Stomach (tissue), 9 donors: ENCODE data around the gene WNT3. TPM values are rescaled to one million over a fixed set of nuclear protein-coding genes. Genes with fewer than 3 reads are reported as not detected.
"Not testable (repeated sequence)": the region's sequence is repeated elsewhere in the genome, so short reads cannot be mapped to it uniquely, and the experiment has no call there.

Experiments used
- DNase-seq, 2 donors: peaks; one replicate each; pipeline versions ENCODE4 v3.0.0 to v3.0.0-alpha.2; 2013 to 2019
- H3K27ac ChIP-seq, 5 donors: fragments of 200-600 bp in 4 of 5; sonication (generic) in 4 of 5; one replicate each; pipeline ENCODE4 v1.5.1; 2013 to 2019; ENCODE audit warnings: mild to moderate bottlenecking in 1 of 5, moderate library complexity in 1 of 5
- H3K27me3 ChIP-seq, 3 donors: fragments of 200-600 bp; sonication (generic); one replicate each; pipeline ENCODE4 v1.5.1; 2017 to 2019; ENCODE audit warnings: mixed run types in 1 of 3
- H3K36me3 ChIP-seq, 4 donors: fragments of 200-600 bp; sonication (generic); 1 replicate in 3 of 4; 2 replicates in 1 of 4; pipeline ENCODE4 v1.5.1; 2016 to 2019
- H3K4me1 ChIP-seq, 4 donors: fragments of 200-600 bp; sonication (generic); one replicate each; pipeline ENCODE4 v1.5.1; 2016 to 2019
- H3K4me3 ChIP-seq, 4 donors: fragments of 200-600 bp; sonication (generic) in 3 of 4; one replicate each; pipeline ENCODE4 v1.5.1; 2016 to 2019; ENCODE audit warnings: mild to moderate bottlenecking in 1 of 4
- H3K9me3 ChIP-seq, 4 donors: fragments of 200-600 bp; sonication (generic); one replicate each; pipeline ENCODE4 v1.5.1; 2016 to 2019
- CTCF ChIP-seq, 7 experiments: fragments of 450-650 bp in 4 of 7; fragments of 200-600 bp in 3 of 7; sonication (generic) in 3 of 7; IDR thresholded peaks; one replicate each; pipeline ENCODE4 v1.5.1; 2016 to 2019; ENCODE audit warnings: antibody characterized with exemption in 7 of 7, control low read depth in 2 of 7, mild to moderate bottlenecking in 1 of 7
- EP300 ChIP-seq: sonication (generic); formaldehyde crosslinking; IDR thresholded peaks from one replicate; pipeline ENCODE4 v1.6.1; 2017; ENCODE audit warnings: antibody characterized with exemption
- POLR2A ChIP-seq, 4 donors: fragments of 450-650 bp; IDR thresholded peaks; one replicate each; pipeline ENCODE4 v1.6.1; 2016; ENCODE audit warnings: antibody characterized with exemption in 4 of 4, control low read depth in 2 of 4, mild to moderate bottlenecking in 1 of 4, moderate library complexity in 1 of 4
- POLR2AphosphoS5 ChIP-seq, 3 donors: sonication (generic); formaldehyde crosslinking; IDR thresholded peaks; one replicate each; pipeline ENCODE4 v1.6.1; 2016; ENCODE audit warnings: antibody characterized with exemption in 3 of 3
- WGBS, 5 donors: extraction: QIAGEN DNeasy Blood & Tissue Kit in 3 of 5; methylation state at CpG; one replicate each; pipeline versions ENCODE4 v1.1.5 to v1.1.7; 2013 to 2018; 5-methylcytosine and 5-hydroxymethylcytosine counted together
- intact Hi-C: fragments of 100-400 bp; cut with DNase I; formaldehyde crosslinking; loops from one replicate; pipeline ENCODE4 v1.15.1; 2023; ENCODE audit warnings: low total_unique reads
- polyA plus RNA-seq, 3 donors: library from polyadenylated mRNA; stranded (reverse); fragments of 200-250 nt; gene quantifications; one replicate each; pipeline ENCODE4 v1.2.3, GENCODE V29; 2013
- total RNA-seq, 5 donors: library from RNA; depleted of rRNA; stranded (reverse); fragments of >200 nt; gene quantifications; one replicate each; pipeline versions ENCODE4 v1.1.0 to v1.2.3, GENCODE V29; 2014 to 2016
- donor health status: healthy with polysubstance abuse.
- donor health status: Bipolar disorder and iron deficiency.
- donor health status: healthy.

Gene WNT3
- total and polyA plus RNA-seq, 8 donors, result 0.14 to 0.73 (median 0.34) TPM; not detected in 2

DNA sequence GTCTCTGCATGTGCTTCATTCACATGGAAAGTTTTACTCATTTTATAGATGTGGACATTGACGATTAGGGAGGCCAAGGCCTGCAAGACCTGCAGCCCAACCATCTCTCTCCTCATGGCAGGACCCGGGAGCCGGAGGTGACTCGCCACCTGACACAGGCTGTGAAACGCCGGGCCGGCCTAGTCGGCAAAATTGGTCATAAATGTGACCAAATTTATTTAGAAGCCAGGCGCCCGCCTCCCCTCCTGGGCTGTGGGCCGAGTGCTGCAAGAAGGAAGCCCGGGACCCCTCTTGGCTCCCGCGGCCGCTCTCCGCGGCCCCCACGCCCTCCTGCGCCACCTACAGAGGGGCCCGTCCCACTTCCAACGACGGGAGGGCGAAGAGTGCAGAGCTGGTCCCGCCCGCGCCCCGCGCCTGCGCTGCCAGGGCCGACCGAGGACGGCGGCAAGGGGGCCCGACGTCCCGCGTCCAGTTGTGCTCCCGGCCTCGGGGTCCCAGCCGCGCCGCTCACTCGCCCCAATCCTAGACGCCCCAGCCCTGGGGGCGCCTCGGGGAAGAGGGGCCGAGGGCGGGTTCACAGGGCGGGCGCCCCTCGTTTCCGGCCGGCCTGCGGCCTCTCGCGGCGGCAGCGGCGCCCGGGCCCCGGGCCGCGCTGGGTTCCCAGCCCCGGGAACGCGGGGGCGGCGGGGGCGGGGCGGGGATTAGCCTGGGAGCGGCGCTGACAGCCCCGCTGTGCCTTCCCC, 47.5 kb downstream of the WNT3 start:
- Histone ChIP-seq H3K4me3 (peak overlapping the region; percentile 45 to 59 (median 54)), H3K4me1 (peaks cover 13 to 31% (median 22%) of the 10 kb centered on the region in 4 donors), H3K36me3 (no peaks in the 10 kb centered on the region), H3K9me3 (no peaks in the 10 kb centered on the region), H3K27me3 (peaks cover 0 to 59% (median 6%) of the 10 kb centered on the region in 3 donors), H3K27ac (peak overlapping the region in 3 of 5 donors; percentile 36 to 80 (median 57))
- DNase-seq, result peak; percentile 42 to 83
- intact Hi-C loops, result no loop called here
- TF ChIP-seq CTCF (IDR thresholded peaks at IDR 0.05), result peak in 1 of 7 experiments; percentile 7
- TF ChIP-seq POLR2A (IDR thresholded peaks at IDR 0.05), result no peak
- WGBS, 5 donors, result 2 to 7% (median 5%) methylated on average over 15 to 73 of the region's 73 CpGs

- Histone ChIP-seq H3K27ac (no peak overlapping the region), H3K4me1 (peaks cover 14 to 33% (median 22%) of the 10 kb centered on the region in 4 donors), H3K9me3 (no peaks in the 10 kb centered on the region), H3K4me3 (peak overlapping the region in 2 of 4 donors; percentile 53 to 59), H3K36me3 (no peaks in the 10 kb centered on the region), H3K27me3 (peaks cover 0 to 56% (median 6%) of the 10 kb centered on the region in 3 donors)
- 71 to 84% (median 76%) methylated on average over 14 of the region's 14 CpGs for WGBS, 5 donors
- no peak for DNase-seq
- intact Hi-C loops, result no loop called here
- TF ChIP-seq POLR2A (IDR thresholded peaks at IDR 0.05) (no peak), POLR2AphosphoS5 (IDR thresholded peaks at IDR 0.05) (no peak), EP300 (no peak), CTCF (IDR thresholded peaks at IDR 0.05) (no peak)
Observed at GRCh38 chr17:46770439-46770817, 48.1 kb downstream of the WNT3 start.

DNA sequence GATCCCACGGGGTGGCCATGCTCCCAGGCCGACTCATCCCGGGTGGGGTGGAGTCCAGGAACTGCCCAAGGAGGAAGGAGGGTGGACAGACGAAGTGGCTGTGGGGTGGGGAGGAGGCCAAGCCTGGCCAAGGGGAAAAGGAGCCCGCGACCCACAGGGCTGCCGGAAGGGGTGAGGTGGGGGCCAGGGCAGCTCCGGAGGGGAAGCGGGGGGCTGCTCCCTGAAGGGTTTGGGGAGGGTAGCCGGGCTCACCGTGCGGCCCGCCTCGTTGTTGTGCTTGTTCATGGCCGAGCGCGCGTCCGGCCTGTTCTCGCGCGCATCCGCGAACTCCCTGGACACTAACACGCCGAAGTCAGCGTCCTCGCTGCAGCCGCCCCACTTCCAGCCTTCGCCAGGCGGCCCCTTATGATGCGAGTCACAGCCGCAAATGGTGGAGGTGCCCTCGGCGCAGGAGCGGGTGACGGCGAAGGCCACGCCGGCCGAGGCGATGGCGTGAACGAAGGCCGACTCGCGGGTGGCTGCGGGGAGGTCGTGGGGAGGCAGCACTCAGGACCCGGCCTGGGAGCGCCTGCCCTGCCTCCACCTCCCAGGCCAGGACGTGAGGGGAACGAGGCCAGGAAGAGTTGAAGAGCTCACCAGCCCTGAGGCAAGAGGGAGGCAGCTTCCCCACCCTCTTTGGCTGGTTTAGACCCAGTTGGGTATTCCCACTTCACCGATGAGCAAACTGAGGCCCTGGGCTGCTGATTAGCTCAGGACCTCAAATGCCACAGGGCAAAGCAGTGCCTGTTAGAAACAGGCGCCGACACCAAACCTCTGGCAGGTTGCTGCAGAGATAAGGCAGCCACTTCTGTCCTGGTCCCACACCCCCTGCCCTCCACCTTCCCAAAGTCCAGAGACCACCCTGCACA, 48.7 kb downstream of the WNT3 start:
- H3K4me1 ChIP-seq, result peaks cover 19 to 39% (median 28%) of the 10 kb centered on the region in 4 donors
- intact Hi-C loops, result no loop called here
- peaks cover 0 to 56% (median 6%) of the 10 kb centered on the region in 3 donors for H3K27me3 ChIP-seq
- TF ChIP-seq EP300 (no peak), CTCF (IDR thresholded peaks at IDR 0.05) (no peak), POLR2A (IDR thresholded peaks at IDR 0.05) (no peak), POLR2AphosphoS5 (IDR thresholded peaks at IDR 0.05) (no peak)
- 55 to 80% (median 61%) methylated on average over 51 to 56 of the region's 56 CpGs for WGBS, 5 donors
- H3K27ac ChIP-seq, result no peak overlapping the region
- DNase-seq, result peak; percentile 24 to 56
- no peaks in the 10 kb centered on the region for H3K36me3 ChIP-seq
- H3K4me3 ChIP-seq, result peak overlapping the region in 3 of 4 donors; percentile 12 to 33 (median 25)
- H3K9me3 ChIP-seq, result no peaks in the 10 kb centered on the region

GRCh38 chr17:46768896-46769295, 49.6 kb downstream of the WNT3 start:
- H3K9me3 ChIP-seq, H3K36me3 ChIP-seq, intact Hi-C loops, H3K27ac ChIP-seq, H3K4me3 ChIP-seq: not testable (repeated sequence)
- peaks cover 19 to 45% (median 29%) of the 10 kb centered on the region in 4 donors for H3K4me1 ChIP-seq
- peaks cover 0 to 50% (median 6%) of the 10 kb centered on the region in 3 donors for H3K27me3 ChIP-seq
- peak in 1 of 2 donors; percentile 10 for DNase-seq
- 94 to 97% (median 96%) methylated on average over 14 of the region's 14 CpGs for WGBS, 5 donors
